Breast epithelium (tissue), 4 donors: ENCODE data around the gene TCF7. TPM values are rescaled to one million over a fixed set of nuclear protein-coding genes. Genes with fewer than 3 reads are reported as not detected.
A peak's percentile ranks its signal among the peaks of the same experiment; 100 is the strongest.

ENCODE experiments used
- DNase-seq, 2 donors: peaks; one replicate each; pipeline ENCODE4 v3.0.0-alpha.2; 2019; ENCODE audit warnings: low spot score in 2 of 2
- H3K27ac ChIP-seq, 2 donors: fragments of 200-600 bp; sonication (generic) in 1 of 2; one replicate each; pipeline ENCODE4 v1.5.1; 2016 to 2019; ENCODE audit warnings: mild to moderate bottlenecking in 1 of 2
- H3K27me3 ChIP-seq, 2 donors: fragments of 200-600 bp; sonication (generic) in 1 of 2; one replicate each; pipeline versions ENCODE4 v1.5.1 to v1.6.0; 2017 to 2019; ENCODE audit warnings: control low read depth in 1 of 2, mild to moderate bottlenecking in 1 of 2
- H3K36me3 ChIP-seq: fragments of 200-600 bp; one replicate; pipeline ENCODE4 v1.5.1; 2019
- H3K4me1 ChIP-seq, 2 donors: fragments of 200-600 bp; sonication (generic); one replicate each; pipeline ENCODE4 v1.5.1; 2016 to 2019; ENCODE audit warnings: control low read depth in 1 of 2
- H3K4me3 ChIP-seq, 3 donors: fragments of 200-600 bp; sonication (generic); 1 replicate in 2 of 3; 2 replicates in 1 of 3; pipeline ENCODE4 v1.5.1; 2016 to 2019; ENCODE audit warnings: mild to moderate bottlenecking in 3 of 3, moderate library complexity in 2 of 3
- H3K9me3 ChIP-seq, 2 donors: fragments of 200-600 bp; sonication (generic) in 1 of 2; one replicate each; pipeline ENCODE4 v1.5.1; 2016 to 2019; ENCODE audit warnings: control low read depth in 1 of 2
- CTCF ChIP-seq, 3 donors: fragments of 450-650 bp; IDR thresholded peaks; one replicate each; pipeline ENCODE4 v1.5.1; 2016 to 2017; ENCODE audit warnings: antibody characterized with exemption in 3 of 3, mild to moderate bottlenecking in 3 of 3, moderate library complexity in 3 of 3
- POLR2A ChIP-seq: fragments of 450-650 bp; IDR thresholded peaks from one replicate; pipeline ENCODE4 v1.6.1; 2016; ENCODE audit warnings: antibody characterized with exemption, mild to moderate bottlenecking, moderate library complexity
- POLR2AphosphoS5 ChIP-seq, 3 donors: sonication (generic); formaldehyde crosslinking; IDR thresholded peaks; one replicate each; pipeline ENCODE4 v1.6.1; 2017; ENCODE audit warnings: antibody characterized with exemption in 3 of 3
- intact Hi-C: fragments of 100-400 bp; cut with DNase I; formaldehyde crosslinking; loops from one replicate; pipeline ENCODE4 v1.15.1; 2023; ENCODE audit warnings: low total_unique reads
- total RNA-seq, 3 donors: library from RNA; depleted of rRNA; stranded (reverse); fragments of >200 nt; gene quantifications; one replicate each; pipeline ENCODE4 v1.1.0, GENCODE V29; 2016

TCF7 gene
- total RNA-seq, 3 donors from 2014 or later, result 2.1 to 8.0 (median 6.6) TPM

- intact Hi-C loops, result no loop called here
- Histone ChIP-seq H3K9me3 (no peaks in the 10 kb centered on the region), H3K4me1 (no peaks in the 10 kb centered on the region), H3K27ac (no peak overlapping the region), H3K36me3 (no peaks in the 10 kb centered on the region), H3K27me3 (no peaks in the 10 kb centered on the region), H3K4me3 (no peak overlapping the region)
- TF ChIP-seq CTCF (IDR thresholded peaks at IDR 0.05), result no peak
- TF ChIP-seq POLR2A, result no peak
- no peak for TF ChIP-seq POLR2AphosphoS5 (IDR thresholded peaks at IDR 0.05)
- DNase-seq, result no peak
Observed at GRCh38 chr5:134086943-134087305, 27.6 kb upstream of the TCF7 start.

- no peak for DNase-seq
- H3K27me3 ChIP-seq, result no peaks in the 10 kb centered on the region
- TF ChIP-seq POLR2A (no peak), CTCF (IDR thresholded peaks at IDR 0.05) (no peak), POLR2AphosphoS5 (IDR thresholded peaks at IDR 0.05) (no peak)
- no peaks in the 10 kb centered on the region for H3K9me3 ChIP-seq
- intact Hi-C loops, result no loop called here
- no peak overlapping the region for H3K4me3 ChIP-seq
- H3K36me3 ChIP-seq, result no peaks in the 10 kb centered on the region
- peak overlapping the region in 1 of 2 donors; percentile 21 for H3K27ac ChIP-seq
- no peaks in the 10 kb centered on the region for H3K4me1 ChIP-seq
Observed at GRCh38 chr5:134088291-134088690, 26.2 kb upstream of the TCF7 start.

- intact Hi-C loops, result no loop called here
- Histone ChIP-seq H3K9me3 (no peaks in the 10 kb centered on the region), H3K4me1 (no peaks in the 10 kb centered on the region), H3K27ac (no peak overlapping the region), H3K36me3 (no peaks in the 10 kb centered on the region), H3K27me3 (no peaks in the 10 kb centered on the region), H3K4me3 (no peak overlapping the region)
- DNase-seq, result no peak
- TF ChIP-seq CTCF (IDR thresholded peaks at IDR 0.05) (no peak), POLR2AphosphoS5 (IDR thresholded peaks at IDR 0.05) (no peak), POLR2A (no peak)
Observed at GRCh38 chr5:134088994-134089560, 25.4 kb upstream of the TCF7 start.

- DNase-seq, result no peak
- Histone ChIP-seq H3K36me3 (no peaks in the 10 kb centered on the region), H3K4me3 (no peak overlapping the region), H3K4me1 (no peaks in the 10 kb centered on the region), H3K9me3 (no peaks in the 10 kb centered on the region), H3K27ac (no peak overlapping the region), H3K27me3 (no peaks in the 10 kb centered on the region)
- intact Hi-C loops, result no loop called here
- no peak for TF ChIP-seq POLR2AphosphoS5 (IDR thresholded peaks at IDR 0.05)
- no peak for TF ChIP-seq POLR2A
- TF ChIP-seq CTCF (IDR thresholded peaks at IDR 0.05), result no peak
Observed at GRCh38 chr5:134090522-134090921, 24.0 kb upstream of the TCF7 start.

- no peaks in the 10 kb centered on the region for H3K4me1 ChIP-seq
- TF ChIP-seq POLR2A, result no peak
- TF ChIP-seq CTCF (IDR thresholded peaks at IDR 0.05), result no peak
- TF ChIP-seq POLR2AphosphoS5 (IDR thresholded peaks at IDR 0.05), result no peak
- no peaks in the 10 kb centered on the region for H3K9me3 ChIP-seq
- H3K36me3 ChIP-seq, result no peaks in the 10 kb centered on the region
- no peaks in the 10 kb centered on the region for H3K27me3 ChIP-seq
- no peak overlapping the region for H3K4me3 ChIP-seq
- DNase-seq, result no peak
- H3K27ac ChIP-seq, result no peak overlapping the region
- intact Hi-C loops, result no loop called here
Observed at GRCh38 chr5:134091626-134092121, 22.8 kb upstream of the TCF7 start.
